OCI-M2 (cell line): ENCODE measurements around the gene KPNA1.

Source experiments
- DNase-seq: peaks from one replicate; lab custom pipeline; 2025; ENCODE audit not compliant: unreplicated experiment; lab: John Stamatoyannopoulos, UW

KPNA1 gene

DNA sequence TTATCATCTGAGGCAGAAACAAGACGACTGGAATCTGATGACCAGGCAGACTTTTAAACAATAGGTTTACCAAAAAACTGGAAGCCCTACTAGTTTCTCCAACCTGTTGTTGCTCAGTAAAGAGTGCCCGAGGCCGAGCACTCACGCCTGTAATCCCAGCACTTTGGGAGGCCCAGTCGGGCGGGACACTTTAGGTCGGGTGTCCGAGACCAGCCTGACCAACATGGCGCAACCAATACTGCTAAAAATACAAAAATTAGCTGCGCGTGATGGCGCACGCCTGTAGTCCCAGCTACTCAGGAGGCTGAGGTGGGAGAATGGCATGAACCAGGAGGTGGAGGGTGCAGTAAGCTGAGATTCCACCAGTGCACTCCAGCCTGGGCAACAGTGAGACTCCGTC lies 97.8 kb downstream of the KPNA1 start:
- DNase-seq = no peak

DNA sequence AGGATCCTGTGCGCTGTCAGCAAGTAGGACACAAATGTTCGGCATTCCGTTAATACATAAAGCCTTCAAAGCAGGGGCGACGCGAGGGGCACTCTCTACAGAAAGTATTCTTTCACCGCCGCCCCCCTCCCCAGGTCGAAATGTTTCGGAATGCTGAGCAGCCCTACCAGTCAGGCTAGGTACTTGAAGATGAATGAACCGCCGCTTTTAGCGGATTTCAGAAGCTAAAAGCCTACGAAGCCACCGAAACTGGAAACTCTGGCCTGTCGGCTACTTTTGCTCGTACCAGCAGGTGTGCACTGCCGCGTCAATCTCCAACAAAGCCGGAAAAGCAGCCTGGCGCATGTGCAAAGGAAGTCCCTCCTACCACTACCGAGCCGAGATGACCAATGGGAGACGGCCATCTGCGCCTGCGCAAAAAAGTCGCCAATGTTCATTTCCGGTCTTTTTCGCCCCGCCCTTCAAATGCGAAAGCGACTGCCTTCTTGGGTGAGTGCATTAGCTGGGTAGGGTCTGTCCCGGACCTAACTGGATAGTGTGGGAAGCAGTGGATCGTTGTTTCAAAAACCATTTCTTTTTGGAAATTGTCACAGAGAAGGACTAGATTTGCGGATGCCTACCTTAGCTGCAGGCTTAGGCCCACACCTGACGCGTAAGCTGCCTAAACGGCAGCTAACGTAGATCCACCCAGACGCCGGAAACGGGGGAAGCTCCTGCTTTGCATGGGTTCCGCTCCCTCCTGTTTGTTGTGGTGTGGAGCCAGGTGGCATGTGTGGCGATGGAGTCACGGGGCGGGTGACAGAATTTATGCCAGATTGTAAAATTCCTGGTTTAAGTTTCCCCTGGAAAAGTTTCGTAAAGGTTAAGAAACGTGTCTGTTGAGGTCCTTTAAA lies 98.7 kb downstream of the KPNA1 start, which contains the start of gene WDR5B:
Gene WDR5B, minus strand, starts transcription at position 301 of the 893 bp plus-strand sequence. CDS start 534 bp downstream, outside the sequence.
- DNase-seq = no peak

DNA sequence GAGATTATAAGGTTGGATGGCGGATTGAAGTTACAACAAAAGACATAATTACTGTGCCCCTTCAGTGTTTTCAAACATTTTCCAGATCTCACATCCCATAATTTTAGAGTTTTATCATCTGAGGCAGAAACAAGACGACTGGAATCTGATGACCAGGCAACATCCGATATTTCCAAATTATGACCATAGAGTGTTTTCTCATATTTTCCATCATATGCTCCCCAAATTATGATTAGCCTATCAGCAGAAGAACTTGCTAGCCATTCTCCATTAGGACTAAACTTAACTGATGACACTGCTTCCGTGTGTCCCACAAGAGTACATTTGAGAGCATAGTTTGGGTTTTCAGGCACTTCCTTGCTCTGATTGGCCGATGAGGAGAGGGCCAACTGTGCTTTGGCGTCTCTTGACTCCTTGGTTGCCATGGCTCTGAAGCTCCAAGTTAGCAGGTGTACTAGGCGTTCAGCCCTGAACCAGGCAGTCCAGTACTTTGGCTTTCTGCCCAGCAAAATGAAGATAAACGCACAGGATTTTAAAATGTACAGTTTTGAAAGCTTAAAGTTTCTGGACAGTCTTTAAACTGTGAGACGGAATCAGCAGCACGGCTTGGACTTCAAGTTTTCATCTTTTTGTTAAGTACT lies 99.5 kb downstream of the KPNA1 start:
- no peak for DNase-seq

DNA sequence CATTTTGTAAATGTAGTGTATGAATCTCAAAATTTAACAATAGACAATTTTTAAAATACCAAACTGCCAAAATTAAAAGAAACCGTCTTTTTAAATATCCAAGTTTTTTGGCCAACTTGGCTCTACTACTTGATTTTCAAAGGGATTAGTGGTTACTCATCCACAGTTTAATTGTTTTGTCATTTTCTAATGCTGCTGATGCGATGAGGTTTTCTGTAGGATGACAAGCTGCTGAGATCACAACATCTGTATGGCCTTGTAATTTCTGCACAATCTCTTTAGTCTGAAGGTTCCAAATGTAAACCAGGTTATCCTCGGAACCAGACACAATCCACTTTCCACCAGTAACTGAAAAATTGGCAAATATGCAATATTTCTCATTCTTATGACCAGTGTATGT lies 100.3 kb downstream of the KPNA1 start:
- DNase-seq = no peak

DNA sequence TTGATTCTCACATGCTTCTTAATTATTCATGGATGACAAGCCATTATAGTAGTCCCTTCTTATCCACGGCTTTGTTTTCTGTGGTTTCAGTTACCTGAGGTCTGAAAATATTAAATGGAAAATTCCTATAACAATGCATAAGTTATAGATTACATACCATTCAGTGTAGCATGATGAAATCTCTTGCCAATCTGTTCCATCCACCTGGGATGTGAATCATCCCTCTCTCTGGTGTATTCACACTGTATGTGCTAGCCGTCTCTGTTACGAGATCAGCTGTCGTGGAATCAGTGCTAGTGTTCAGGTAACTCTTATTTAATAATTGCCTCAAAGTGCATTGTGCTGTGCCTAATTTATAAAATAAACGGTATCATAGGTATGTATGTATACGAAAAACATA lies 104.1 kb downstream of the KPNA1 start:
- no peak for DNase-seq

DNA sequence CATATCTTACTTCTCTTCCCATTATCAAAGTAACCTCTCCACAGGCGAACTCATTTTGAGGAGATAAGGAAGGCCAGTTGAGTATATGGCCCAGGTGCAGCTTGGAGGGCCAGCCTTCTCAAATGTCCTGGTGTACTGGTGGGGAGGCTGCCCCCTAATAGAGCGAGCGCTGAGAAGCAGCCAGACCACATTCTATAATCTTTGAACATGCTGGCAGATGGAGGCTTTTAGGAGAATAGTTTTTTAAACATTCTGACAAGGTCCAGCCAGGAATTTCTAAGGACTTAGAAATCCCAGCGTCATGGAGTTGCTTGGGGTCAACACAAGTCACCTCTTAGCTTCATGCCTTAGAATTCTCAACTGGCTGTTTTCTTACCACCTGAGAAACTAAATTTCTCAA lies 104.6 kb downstream of the KPNA1 start:
- no peak for DNase-seq

DNA sequence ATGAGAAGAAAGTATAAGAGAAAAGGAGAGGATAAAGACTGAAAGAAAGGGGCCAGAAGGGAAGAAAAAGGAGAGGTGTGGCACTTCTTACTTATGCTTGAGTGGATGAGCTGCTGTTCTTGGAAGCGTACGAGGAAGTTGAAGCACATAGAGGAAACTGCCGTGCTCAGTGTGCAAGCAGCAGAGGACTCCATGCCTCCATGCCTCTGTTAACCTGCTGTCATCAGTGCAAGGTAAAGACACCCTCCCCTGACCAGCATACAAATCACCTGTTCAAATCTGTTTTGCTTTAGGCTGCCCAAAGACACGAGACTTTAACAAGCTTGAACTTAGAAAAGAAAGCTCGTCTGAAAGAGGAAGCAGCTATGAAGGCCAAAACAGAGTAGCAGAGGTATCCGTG lies 105.3 kb downstream of the KPNA1 start:
- no peak for DNase-seq

DNA sequence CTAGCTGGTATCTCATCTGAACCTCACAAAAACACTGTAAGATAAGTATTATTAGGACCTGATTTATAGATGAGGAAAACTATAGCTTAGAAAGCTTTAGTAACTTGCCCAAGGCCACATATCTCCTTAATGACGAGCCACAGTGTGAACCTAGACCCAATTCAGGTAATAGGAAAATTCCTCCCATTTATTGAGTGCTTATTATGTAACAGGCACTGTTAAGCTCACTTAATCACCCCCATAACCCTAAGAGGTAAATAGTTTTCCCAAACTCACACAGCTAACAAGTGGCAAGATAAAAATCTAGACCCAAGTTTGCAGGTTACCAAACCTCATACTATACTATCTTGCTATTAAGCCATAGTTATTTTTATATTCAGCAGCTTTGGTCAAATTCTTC lies 106.8 kb downstream of the KPNA1 start:
- no peak for DNase-seq

DNA sequence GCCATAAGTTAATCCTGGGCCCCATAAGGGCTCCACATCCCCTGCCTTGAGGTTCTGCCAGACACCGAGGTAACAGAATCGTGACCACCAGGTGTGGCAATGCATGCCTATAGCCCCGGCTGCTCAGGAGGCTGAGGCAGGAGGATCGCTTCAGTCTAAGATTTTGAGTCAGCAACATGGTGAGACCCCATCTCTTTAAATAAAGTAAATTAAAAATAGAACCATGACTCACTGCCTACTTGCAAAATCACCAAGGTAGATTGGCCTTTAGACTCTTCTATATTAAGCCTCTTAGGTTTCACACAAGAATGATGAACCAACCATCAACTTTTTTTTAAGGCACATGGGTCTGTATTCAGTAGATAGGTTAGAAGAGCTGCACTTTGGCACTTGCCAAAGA lies 108.5 kb downstream of the KPNA1 start:
- DNase-seq = no peak

DNA sequence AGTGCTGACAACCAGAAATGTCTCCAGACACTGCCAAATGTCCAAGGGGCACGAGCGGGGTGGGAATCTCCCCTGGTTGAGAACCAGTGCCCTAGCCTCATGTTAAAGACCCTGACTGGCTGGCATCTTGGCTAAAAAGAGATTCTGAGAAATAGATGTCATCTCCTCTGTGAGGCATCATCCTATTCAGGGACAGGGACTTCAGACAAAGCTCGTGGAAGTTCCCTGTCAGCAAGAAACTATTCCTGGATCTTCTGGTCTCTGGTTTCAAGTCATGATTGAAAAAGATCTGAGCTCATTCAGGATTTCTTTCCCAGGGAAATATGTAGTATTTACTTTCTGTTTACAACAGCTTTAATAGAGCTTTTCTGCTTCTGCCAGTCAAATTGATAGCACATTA lies 109.7 kb downstream of the KPNA1 start:
- DNase-seq = no peak

DNA sequence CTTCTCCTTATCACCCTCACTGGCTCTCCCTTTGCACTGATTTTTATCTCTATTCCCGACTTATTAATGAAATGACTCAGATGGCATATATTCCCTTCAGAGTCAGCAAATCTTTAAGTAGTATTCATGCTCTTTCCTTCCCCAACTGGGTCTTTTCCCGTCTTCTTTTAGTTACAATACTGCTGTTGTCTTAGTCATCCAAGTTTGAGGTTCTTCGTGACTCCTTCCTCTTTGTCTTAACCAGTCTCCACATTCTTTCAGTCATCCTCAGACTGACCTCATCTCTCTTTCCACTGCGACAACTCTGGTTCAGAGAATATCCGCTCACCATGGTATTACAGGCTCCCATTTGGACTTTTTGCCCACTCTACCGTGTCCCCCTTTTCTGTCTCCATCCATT lies 111.2 kb downstream of the KPNA1 start:
- no peak for DNase-seq

DNA sequence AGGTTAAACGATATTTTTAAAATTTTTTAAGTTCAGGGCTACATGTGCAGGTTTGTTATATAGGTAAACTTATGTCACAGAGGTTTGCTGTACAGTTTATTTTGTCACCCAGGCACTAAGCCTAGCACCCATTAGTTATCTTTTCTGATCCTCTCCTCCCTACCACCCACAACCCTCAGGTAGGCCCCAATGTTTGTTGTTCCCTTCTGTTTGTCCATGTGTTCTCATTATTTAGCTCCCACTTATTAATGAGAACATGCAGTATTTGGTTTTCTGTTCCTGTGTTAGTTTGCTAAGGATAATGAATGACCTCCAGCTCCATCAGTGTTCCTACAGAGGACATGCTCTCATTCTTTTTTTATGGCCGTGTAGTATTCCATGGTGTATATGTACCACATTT lies 115.8 kb downstream of the KPNA1 start:
- no peak for DNase-seq

DNA sequence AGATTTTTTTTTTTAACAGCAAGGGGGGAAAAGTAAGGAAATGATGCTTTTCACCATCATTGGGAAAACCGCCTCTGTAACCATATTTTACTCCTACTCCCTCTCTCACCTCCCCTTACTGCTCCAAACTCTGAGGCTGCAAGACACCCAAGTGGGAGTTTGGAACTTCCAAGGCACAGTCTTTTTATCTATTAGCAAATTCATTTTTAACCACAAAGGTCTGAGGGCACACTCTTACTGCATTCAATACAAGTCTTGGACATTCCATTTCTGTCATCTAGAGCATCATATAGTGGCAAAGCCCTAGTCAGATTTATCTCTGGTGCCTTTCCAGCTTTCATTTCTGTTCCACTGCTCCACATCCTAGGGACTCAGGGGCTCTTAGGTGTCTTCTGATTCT lies 117.5 kb downstream of the KPNA1 start:
- no peak for DNase-seq

DNA sequence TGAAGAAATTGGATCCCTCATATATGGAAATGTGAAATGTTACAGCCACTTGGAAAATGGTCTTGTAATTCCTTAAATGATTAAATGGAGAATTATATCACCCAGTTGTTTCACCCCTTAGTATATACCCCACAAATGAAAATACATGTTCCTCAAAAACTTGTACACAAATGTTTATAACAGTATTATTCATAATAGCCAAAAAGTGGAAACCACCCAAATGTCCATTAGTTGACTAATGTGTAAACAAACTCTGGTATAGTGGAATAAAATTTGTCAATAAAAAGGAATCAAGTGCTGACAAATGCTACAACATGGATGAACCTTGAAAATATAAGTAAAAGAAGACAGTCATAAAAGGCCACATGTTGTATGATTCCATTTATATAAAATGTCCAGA lies 118.2 kb downstream of the KPNA1 start:
- DNase-seq = no peak

DNA sequence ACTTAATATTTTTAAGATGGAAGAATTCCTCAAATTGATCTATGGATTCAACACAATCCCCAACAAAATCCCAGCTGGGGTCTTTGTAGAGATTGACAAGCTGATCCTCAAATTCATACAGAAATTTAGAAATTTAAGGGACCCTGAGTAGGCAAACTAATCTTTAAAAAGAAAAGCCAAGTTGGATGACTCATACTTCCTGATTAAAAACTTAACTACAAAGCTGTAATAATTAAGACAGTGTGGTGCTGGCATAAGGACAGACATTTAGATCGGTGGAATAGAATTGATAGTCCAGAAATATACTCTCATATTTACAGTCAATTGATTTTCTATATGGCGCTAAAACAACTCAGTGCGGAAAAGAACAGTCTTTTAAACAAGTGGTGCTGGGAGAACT lies 119.2 kb downstream of the KPNA1 start:
- no peak for DNase-seq

DNA sequence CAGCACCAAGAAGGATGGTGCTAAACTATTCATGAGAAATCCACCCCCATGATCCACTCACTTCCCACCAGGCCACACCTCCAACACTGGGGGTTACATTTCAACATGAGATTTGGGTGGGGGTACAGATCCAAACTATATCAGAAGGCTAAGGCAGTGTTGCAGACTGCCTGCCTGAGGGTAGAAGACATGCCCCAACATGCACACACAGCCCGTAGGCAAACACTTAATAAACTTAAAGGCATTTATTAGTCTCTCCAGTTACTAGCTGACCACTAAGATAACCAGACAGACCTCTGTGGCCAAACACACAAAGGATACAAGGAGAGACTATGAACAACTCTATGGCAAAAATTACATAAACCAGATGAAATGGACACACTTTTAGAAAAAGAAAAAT lies 120.6 kb downstream of the KPNA1 start:
- no peak for DNase-seq

DNA sequence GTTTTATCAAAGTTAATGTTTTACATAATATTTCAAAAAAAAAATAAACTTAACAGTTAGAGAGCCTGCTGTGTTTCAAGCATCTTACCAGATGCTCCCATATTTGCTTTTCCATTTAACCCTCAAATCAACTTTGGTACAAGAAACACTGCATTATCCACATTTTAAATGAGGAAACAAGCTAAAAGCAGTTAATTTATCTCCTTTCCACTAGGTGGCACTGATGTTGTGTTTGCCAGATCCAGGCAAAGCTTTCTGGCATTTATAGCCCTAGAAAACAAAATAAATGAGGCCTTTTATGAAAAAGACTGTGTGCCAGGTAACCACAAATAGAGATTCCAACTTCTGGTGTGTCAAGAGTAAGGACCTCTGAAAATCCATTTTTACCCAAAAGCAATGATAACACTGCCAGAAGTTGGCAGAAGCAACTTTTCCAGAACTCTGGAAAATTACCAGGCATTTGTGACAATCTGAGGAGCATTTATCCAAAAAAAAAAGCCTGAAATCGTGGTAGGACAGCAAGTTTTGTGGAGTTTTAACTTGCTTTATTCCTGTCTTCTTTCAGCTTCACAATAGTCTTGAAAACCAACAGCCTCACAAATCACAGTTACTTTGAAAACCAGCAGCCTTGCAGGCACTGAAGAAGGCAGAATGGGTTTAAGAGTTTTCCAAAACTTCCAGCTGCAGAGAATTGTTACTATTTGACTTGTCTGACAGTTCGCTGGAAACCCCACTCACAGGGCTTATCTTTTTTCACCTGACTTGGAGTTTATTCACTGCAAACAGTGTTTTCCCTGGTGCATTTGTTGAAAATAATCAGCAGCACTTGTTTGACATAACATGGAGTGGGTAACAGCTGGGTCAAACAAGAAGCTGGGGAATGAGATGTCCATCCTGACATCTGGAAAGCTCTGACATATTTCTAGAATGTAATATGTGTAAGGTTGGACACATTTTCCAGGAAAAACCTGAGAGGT lies 121.6 kb downstream of the KPNA1 start:
- no peak for DNase-seq

DNA sequence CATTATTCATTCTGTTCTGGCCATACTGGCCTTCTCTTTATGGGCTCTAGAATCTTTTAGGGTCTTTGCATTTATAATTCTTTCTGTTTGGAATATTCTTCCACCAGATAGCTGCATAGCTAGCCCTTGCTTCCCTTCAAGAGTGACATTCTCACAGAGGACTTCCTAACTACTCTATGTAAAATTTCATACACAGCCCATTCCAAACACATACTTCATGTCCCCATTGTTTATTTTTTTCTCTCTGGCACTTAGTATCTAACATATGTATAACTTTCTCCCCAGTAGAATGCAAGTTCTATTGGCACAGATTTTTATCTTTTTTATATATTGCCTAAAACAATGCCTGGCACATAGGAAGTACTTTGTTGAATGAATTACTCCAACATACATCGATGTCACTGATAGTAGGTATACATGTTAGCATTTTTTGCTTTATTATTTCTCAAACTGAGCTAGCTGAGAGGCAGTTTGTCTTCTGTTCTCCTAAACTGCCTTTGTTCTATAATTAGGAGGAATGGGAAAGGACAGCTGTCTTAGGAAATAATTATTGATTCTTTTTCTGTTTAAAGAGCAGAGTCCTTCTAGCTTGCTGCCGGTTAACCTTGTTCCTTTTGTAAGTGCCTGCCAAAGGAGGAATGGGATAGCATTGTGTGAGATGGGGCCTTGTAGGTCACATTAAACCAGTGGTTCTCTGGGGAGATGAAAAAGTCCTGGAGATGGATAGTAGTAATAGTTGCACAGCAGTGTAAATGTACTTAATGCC lies 122.9 kb downstream of the KPNA1 start:
- DNase-seq = no peak

DNA sequence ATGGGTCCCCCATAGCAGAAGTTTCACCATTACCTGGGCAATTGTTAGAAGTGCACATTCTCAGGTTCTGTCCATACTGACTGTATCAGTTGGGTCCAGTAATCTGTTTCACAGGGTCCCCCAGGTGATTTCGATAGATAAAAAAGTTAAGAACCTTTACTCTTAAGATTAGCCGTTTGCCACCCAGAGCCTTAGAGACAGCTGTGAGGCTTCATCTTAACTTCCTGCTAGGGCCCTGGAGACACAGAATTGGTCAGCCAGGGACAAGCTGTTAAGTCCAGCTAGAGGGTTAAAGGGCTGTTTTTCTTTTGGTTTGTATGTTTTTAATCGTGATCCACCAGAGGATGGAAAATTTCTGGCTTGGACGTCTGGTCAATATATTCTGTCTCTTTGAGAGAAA lies 124.1 kb downstream of the KPNA1 start:
- DNase-seq = no peak

DNA sequence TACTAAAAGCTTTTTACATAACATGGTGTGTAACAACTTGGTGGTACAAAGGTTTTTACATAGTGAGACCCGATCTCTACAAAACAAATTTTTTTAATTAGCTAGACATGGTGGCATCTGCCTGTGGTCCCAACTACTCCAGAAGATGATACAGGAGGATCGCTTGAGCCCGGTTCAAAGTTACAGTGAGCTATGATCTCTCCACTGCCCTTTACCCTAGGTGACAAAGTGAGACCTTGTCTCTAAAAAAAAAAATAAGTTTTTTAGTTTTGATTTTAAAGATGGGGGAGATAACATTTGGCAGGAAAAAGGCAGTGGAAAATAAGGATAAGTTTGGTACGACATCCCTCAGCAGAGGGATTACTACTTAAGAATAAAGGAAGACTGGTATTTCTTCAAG lies 124.8 kb downstream of the KPNA1 start:
- no peak for DNase-seq

DNA sequence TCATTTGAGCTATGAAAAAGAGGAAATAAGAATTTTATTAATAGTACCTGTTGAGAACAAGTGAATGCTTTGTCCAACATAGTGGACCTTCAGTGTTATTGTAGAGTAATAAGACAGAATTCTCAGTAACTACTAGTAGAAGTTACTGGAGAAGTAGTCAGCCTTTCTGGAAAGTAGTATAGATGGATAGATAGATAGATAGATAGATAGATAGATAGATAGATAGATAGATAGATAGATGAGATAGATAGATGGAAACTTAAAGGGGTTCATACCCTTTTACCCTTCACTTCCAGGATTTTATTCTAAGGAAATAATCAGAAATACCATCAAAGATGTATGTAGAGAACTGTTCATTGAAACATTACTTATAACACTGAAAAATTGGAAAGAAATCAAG lies 125.5 kb downstream of the KPNA1 start:
- no peak for DNase-seq
